ENCODE measurements around the gene CHMP6. TPM values are rescaled to one million over a fixed set of nuclear protein-coding genes. Genes with fewer than 3 reads are reported as not detected.
"Not testable (repeated sequence)": the region's sequence is repeated elsewhere in the genome, so short reads cannot be mapped to it uniquely, and the experiment has no call there.

Gene CHMP6
- total RNA-seq, 1 experiment from 2014 or later = 23.5 TPM

GRCh38 chr17:81017330-81017729 lies 25.7 kb downstream of the CHMP6 start:
- DNase-seq (ENCODE audit: low read depth, low spot score) = not testable (repeated sequence)
- in situ Hi-C loops (cut with HindIII; ENCODE audit: low pct_unique_long_range_greater_than_20kb, low sequenced_read_pairs) = loop anchor here (25.0 kb wide), 1 partner anchor 95 kb away; no protein-coding TSS in a partner anchor

- peak; percentile 73 for DNase-seq (ENCODE audit: low read depth, low spot score)
- in situ Hi-C loops (cut with HindIII; ENCODE audit: low pct_unique_long_range_greater_than_20kb, low sequenced_read_pairs) = loop anchor here (25.0 kb wide), 1 partner anchor 94 kb away; no protein-coding TSS in a partner anchor
Observed at GRCh38 chr17:81018044-81018802, 26.6 kb downstream of the CHMP6 start.

- no peak for DNase-seq (ENCODE audit: low read depth, low spot score)
- in situ Hi-C loops (cut with HindIII; ENCODE audit: low pct_unique_long_range_greater_than_20kb, low sequenced_read_pairs) = loop anchor here (25.0 kb wide), 1 partner anchor 92 kb away; no protein-coding TSS in a partner anchor
Observed at GRCh38 chr17:81019563-81020442, 28.2 kb downstream of the CHMP6 start.

GRCh38 chr17:81020443-81020766 lies 28.8 kb downstream of the CHMP6 start:
- no peak for DNase-seq (ENCODE audit: low read depth, low spot score)
- in situ Hi-C loops (cut with HindIII; ENCODE audit: low pct_unique_long_range_greater_than_20kb, low sequenced_read_pairs) = loop anchor here (25.0 kb wide), 1 partner anchor 92 kb away; no protein-coding TSS in a partner anchor

GRCh38 chr17:81020767-81021497 lies 29.3 kb downstream of the CHMP6 start:
- no peak for DNase-seq (ENCODE audit: low read depth, low spot score)

GRCh38 chr17:81021531-81022343 lies 30.1 kb downstream of the CHMP6 start:
- no peak for DNase-seq (ENCODE audit: low read depth, low spot score)
- in situ Hi-C loops (cut with HindIII; ENCODE audit: low pct_unique_long_range_greater_than_20kb, low sequenced_read_pairs) = loop anchor here (25.0 kb wide), 1 partner anchor 91 kb away; no protein-coding TSS in a partner anchor

More at GRCh38 chr17:81020767-81021497, 29.3 kb downstream of the CHMP6 start:
- in situ Hi-C loops (cut with HindIII; ENCODE audit: low pct_unique_long_range_greater_than_20kb, low sequenced_read_pairs) = loop anchor here (25.0 kb wide), 1 partner anchor 91 kb away; no protein-coding TSS in a partner anchor

GRCh38 chr17:81022344-81022676 lies 30.7 kb downstream of the CHMP6 start:
- in situ Hi-C loops (cut with HindIII; ENCODE audit: low pct_unique_long_range_greater_than_20kb, low sequenced_read_pairs) = loop anchor here (25.0 kb wide), 1 partner anchor 90 kb away; no protein-coding TSS in a partner anchor
- no peak for DNase-seq (ENCODE audit: low read depth, low spot score)

GRCh38 chr17:81025065-81025740 lies 33.6 kb downstream of the CHMP6 start:
- in situ Hi-C loops (cut with HindIII; ENCODE audit: low pct_unique_long_range_greater_than_20kb, low sequenced_read_pairs) = no loop called here
- DNase-seq (ENCODE audit: low read depth, low spot score) = peak; percentile 42

- no peak for DNase-seq (ENCODE audit: low read depth, low spot score)
- in situ Hi-C loops (cut with HindIII; ENCODE audit: low pct_unique_long_range_greater_than_20kb, low sequenced_read_pairs) = no loop called here
Observed at GRCh38 chr17:81025741-81026129, 34.1 kb downstream of the CHMP6 start.

GRCh38 chr17:81026266-81027036 lies 34.8 kb downstream of the CHMP6 start:
- DNase-seq (ENCODE audit: low read depth, low spot score) = no peak
- in situ Hi-C loops (cut with HindIII; ENCODE audit: low pct_unique_long_range_greater_than_20kb, low sequenced_read_pairs) = no loop called here

GRCh38 chr17:81027038-81027437 lies 35.4 kb downstream of the CHMP6 start:
- in situ Hi-C loops (cut with HindIII; ENCODE audit: low pct_unique_long_range_greater_than_20kb, low sequenced_read_pairs) = no loop called here
- no peak for DNase-seq (ENCODE audit: low read depth, low spot score)

GRCh38 chr17:81027591-81028505 lies 36.2 kb downstream of the CHMP6 start:
- in situ Hi-C loops (cut with HindIII; ENCODE audit: low pct_unique_long_range_greater_than_20kb, low sequenced_read_pairs) = no loop called here

GRCh38 chr17:81028506-81028858 lies 36.8 kb downstream of the CHMP6 start:
- DNase-seq (ENCODE audit: low read depth, low spot score) = no peak
- in situ Hi-C loops (cut with HindIII; ENCODE audit: low pct_unique_long_range_greater_than_20kb, low sequenced_read_pairs) = no loop called here

More at GRCh38 chr17:81027591-81028505, 36.2 kb downstream of the CHMP6 start:
- DNase-seq (ENCODE audit: low read depth, low spot score) = no peak

GRCh38 chr17:81029859-81030258 lies 38.2 kb downstream of the CHMP6 start:
- no peak for DNase-seq (ENCODE audit: low read depth, low spot score)
- in situ Hi-C loops (cut with HindIII; ENCODE audit: low pct_unique_long_range_greater_than_20kb, low sequenced_read_pairs) = no loop called here

GRCh38 chr17:81030312-81030711 lies 38.7 kb downstream of the CHMP6 start:
- in situ Hi-C loops (cut with HindIII; ENCODE audit: low pct_unique_long_range_greater_than_20kb, low sequenced_read_pairs); DNase-seq (ENCODE audit: low read depth, low spot score): not testable (repeated sequence)

Measured in SK-MEL-5 (cell line).